Loucy (cell line): ENCODE measurements around the gene EPX.

Experiments
- EZH2phosphoT487 ChIP-seq: fragments of 200-600 bp; IDR thresholded peaks from 2 replicates; pipeline ENCODE4 v1.6.1; 2018; ENCODE audit warnings: antibody characterized with exemption, mild to moderate bottlenecking, moderate library complexity, borderline replicate concordance
- TF ChIP-seq, protein P1 (sequence below): fragments of 200-600 bp; sonication (generic); conservative IDR thresholded peaks from 2 replicates; pipeline ENCODE4 v1.5.1; 2014; ENCODE audit warnings: mild to moderate bottlenecking, antibody characterized with exemption, low read length

DNA sequence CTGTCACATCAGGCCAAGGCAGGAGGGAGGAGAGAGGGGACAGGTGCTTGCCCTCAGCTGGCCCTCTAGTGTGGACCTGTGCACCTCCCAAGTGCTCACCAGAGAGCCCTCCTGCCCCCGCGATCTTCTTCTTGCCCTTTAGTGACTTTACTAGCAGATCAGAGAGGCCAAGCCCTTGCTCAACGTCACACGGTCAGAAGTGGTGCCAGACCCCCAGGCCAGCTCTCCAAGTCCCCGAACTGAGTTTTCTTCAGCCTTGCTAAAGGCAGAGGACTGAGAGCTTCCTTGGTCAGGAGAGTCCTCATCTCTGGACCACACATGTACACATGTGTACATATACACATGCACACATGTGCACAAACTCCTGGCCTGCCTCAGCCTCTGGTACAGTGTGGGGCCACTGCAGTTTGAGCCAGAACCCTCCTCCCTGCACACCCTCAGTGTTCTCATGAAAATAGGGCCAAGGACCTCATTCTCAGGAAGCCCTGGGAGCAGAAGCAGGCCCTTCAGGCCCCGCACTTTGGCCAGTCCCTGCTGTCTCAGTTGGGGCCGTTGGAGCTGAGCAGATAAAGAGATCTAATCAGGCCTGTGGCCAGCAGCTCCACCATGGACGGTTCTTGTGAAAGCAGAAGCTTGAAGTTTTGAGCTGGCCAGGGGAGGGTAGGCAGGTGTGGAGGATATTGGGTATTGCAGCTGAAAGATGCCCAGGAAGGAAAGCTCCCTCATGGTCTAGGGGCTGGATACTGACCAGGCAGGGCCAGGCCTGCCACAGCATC lies 7.4 kb upstream of the EPX start:
- TF ChIP-seq, protein P1, sequence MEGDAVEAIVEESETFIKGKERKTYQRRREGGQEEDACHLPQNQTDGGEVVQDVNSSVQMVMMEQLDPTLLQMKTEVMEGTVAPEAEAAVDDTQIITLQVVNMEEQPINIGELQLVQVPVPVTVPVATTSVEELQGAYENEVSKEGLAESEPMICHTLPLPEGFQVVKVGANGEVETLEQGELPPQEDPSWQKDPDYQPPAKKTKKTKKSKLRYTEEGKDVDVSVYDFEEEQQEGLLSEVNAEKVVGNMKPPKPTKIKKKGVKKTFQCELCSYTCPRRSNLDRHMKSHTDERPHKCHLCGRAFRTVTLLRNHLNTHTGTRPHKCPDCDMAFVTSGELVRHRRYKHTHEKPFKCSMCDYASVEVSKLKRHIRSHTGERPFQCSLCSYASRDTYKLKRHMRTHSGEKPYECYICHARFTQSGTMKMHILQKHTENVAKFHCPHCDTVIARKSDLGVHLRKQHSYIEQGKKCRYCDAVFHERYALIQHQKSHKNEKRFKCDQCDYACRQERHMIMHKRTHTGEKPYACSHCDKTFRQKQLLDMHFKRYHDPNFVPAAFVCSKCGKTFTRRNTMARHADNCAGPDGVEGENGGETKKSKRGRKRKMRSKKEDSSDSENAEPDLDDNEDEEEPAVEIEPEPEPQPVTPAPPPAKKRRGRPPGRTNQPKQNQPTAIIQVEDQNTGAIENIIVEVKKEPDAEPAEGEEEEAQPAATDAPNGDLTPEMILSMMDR, result no peak
- TF ChIP-seq EZH2phosphoT487, result no peak
